CD4-positive, alpha-beta T cell (primary cell): ENCODE results near the gene PCID2. TPM values are rescaled to one million over a fixed set of nuclear protein-coding genes. Genes with fewer than 3 reads are reported as not detected.

ENCODE experiments used
- ATAC-seq: fragments of 200-7000 bp; cut with Tn5 transposase; one replicate; pipeline ENCODE4 v1.10.0; 2022; ENCODE audit warnings: mild to moderate bottlenecking; ENCODE audit not compliant: poor library complexity
- CTCF ChIA-PET: fragments of 350-600 bp; sonication (Branson Sonifier 250); formaldehyde crosslinking; loops from one replicate; lab custom pipeline; 2021; ENCODE audit warnings: antibody characterized with exemption, inconsistent platforms; lab: Charles Lee
- POLR2A ChIA-PET: fragments of 350-600 bp; sonication (Branson Sonifier 250); formaldehyde crosslinking; loops from one replicate; lab custom pipeline; 2021; ENCODE audit warnings: antibody characterized with exemption, inconsistent platforms; lab: Charles Lee
- DNase-seq, 14 experiments: peaks; one replicate each; pipeline ENCODE4 v3.0.0-alpha.2; 2013 to 2020; ENCODE audit warnings: mixed read lengths in 2 of 14
- H3K27ac ChIP-seq, 2 donors: one replicate each; pipeline versions ENCODE4 v1.5.1 to v1.7.0; 2013; ENCODE audit warnings: low read length in 2 of 2, low read depth in 1 of 2, mild to moderate bottlenecking in 1 of 2
- H3K27me3 ChIP-seq, 2 experiments: 1 replicate in 1 of 2; 2 replicates in 1 of 2; pipeline versions ENCODE4 v1.6.1 to v1.7.0; 2013; ENCODE audit warnings: low read length in 2 of 2, control low read depth in 1 of 2, mild to moderate bottlenecking in 1 of 2, moderate library complexity in 1 of 2; ENCODE audit not compliant: insufficient read depth in 2 of 2, control insufficient read depth in 1 of 2
- H3K36me3 ChIP-seq: one replicate; pipeline ENCODE4 v1.6.1; 2013; ENCODE audit warnings: low read length, control low read depth; ENCODE audit not compliant: insufficient read depth
- H3K4me1 ChIP-seq: one replicate; pipeline ENCODE4 v1.6.1; 2013; ENCODE audit warnings: low read length, control low read depth; ENCODE audit not compliant: insufficient read depth
- H3K4me3 ChIP-seq: one replicate; pipeline ENCODE4 v1.5.1; 2013; ENCODE audit warnings: mild to moderate bottlenecking, low read length, moderate library complexity
- H3K9me3 ChIP-seq, 2 experiments: 1 replicate in 1 of 2; 2 replicates in 1 of 2; pipeline versions ENCODE4 v1.6.1 to v1.7.0; 2013; ENCODE audit warnings: low read length in 2 of 2, mild to moderate bottlenecking in 2 of 2, control low read depth in 1 of 2, moderate library complexity in 1 of 2; ENCODE audit not compliant: control insufficient read depth in 1 of 2, insufficient read depth in 1 of 2
- H3K27ac Mint-ChIP-seq: one replicate; pipeline ENCODE4 v1.8.0; 2020; ENCODE audit warnings: mixed read lengths
- H3K27me3 Mint-ChIP-seq: one replicate; pipeline ENCODE4 v1.8.0; 2021; ENCODE audit warnings: mixed read lengths
- H3K36me3 Mint-ChIP-seq: one replicate; pipeline ENCODE4 v1.8.0; 2021; ENCODE audit warnings: low read depth, mixed read lengths
- H3K4me1 Mint-ChIP-seq: one replicate; pipeline ENCODE4 v1.8.0; 2021; ENCODE audit warnings: low read depth, mixed read lengths
- H3K4me3 Mint-ChIP-seq: one replicate; pipeline ENCODE4 v1.8.0; 2020; ENCODE audit warnings: mild to moderate bottlenecking, mixed read lengths
- H3K9me3 Mint-ChIP-seq: one replicate; pipeline ENCODE4 v1.8.0; 2020; ENCODE audit warnings: mixed read lengths
- CTCF ChIP-seq: fragments of 200-600 bp; IDR thresholded peaks from one replicate; pipeline ENCODE4 v1.8.0; 2022; ENCODE audit warnings: antibody characterized with exemption, mild to moderate bottlenecking
- intact Hi-C, 2 experiments: fragments of 100-400 bp; cut with DNase I in 1 of 2; cut with micrococcal nuclease in 1 of 2; formaldehyde crosslinking; loops; one replicate each; pipeline versions ENCODE4 v1.15.1 to v1.9.0; 2023 to 2025; cut with DNase I, micrococcal nuclease
- total RNA-seq, 174 experiments: library from RNA in 2 of 174; stranded (reverse) in 2 of 174; gene quantifications; one replicate each; pipeline ENCODE4 v1.2.3 and lab custom pipeline; 2021 to 2026

Gene PCID2
- total RNA-seq, 2 experiments from 2014 or later, result 33.6 to 33.7 TPM

GRCh38 chr13:113201815-113202214 lies 6.7 kb downstream of the PCID2 start:
- ChIA-PET CTCF (interaction anchor here (0.7 kb wide), 1 partner anchor 41 kb away, joined by 5 read pairs; no protein-coding TSS in a partner anchor), POLR2A (no interaction called here)
- Histone ChIP-seq H3K4me3 (no peak overlapping the region), H3K27ac (no peak overlapping the region), H3K27me3 (no peaks in the 10 kb centered on the region), H3K4me1 (peaks cover 37% of the 10 kb centered on the region), H3K36me3 (peaks cover 57% of the 10 kb centered on the region), H3K9me3 (no peaks in the 10 kb centered on the region)
- intact Hi-C loops, result loop anchor here in 1 of 2 experiments (10.0 kb wide), 1 partner anchor 293 kb away; the partner anchor contains the start of gene DCUN1D2
- no peaks in the 10 kb centered on the region for H3K27me3 Mint-ChIP-seq
- no peaks in the 10 kb centered on the region for H3K9me3 Mint-ChIP-seq
- no peak for TF ChIP-seq CTCF
- H3K4me3 Mint-ChIP-seq, result no peak overlapping the region
- DNase-seq, result no peak
- H3K27ac Mint-ChIP-seq, result no peak overlapping the region
- peaks cover 49% of the 10 kb centered on the region for H3K4me1 Mint-ChIP-seq
- no peak for ATAC-seq
- H3K36me3 Mint-ChIP-seq, result peaks cover 71% of the 10 kb centered on the region

GRCh38 chr13:113196970-113197737 lies 11.3 kb downstream of the PCID2 start:
- intact Hi-C loops, result no loop called here
- Histone ChIP-seq H3K4me3 (no peak overlapping the region), H3K9me3 (no peaks in the 10 kb centered on the region), H3K36me3 (peaks cover 77% of the 10 kb centered on the region), H3K27me3 (no peaks in the 10 kb centered on the region), H3K27ac (no peak overlapping the region), H3K4me1 (peaks cover 4% of the 10 kb centered on the region)
- Mint-ChIP-seq H3K36me3 (peaks cover 85% of the 10 kb centered on the region), H3K9me3 (no peaks in the 10 kb centered on the region), H3K4me3 (no peak overlapping the region), H3K27me3 (no peaks in the 10 kb centered on the region), H3K4me1 (peaks cover 8% of the 10 kb centered on the region), H3K27ac (no peak overlapping the region)
- ChIA-PET CTCF (no interaction called here), POLR2A (interaction anchor here (1.2 kb wide), 1 partner anchor 12 kb away, joined by 4 read pairs; the partner anchor contains the start of gene CUL4A)
- DNase-seq (no peak), ATAC-seq (no peak)
- no peak for TF ChIP-seq CTCF

DNA sequence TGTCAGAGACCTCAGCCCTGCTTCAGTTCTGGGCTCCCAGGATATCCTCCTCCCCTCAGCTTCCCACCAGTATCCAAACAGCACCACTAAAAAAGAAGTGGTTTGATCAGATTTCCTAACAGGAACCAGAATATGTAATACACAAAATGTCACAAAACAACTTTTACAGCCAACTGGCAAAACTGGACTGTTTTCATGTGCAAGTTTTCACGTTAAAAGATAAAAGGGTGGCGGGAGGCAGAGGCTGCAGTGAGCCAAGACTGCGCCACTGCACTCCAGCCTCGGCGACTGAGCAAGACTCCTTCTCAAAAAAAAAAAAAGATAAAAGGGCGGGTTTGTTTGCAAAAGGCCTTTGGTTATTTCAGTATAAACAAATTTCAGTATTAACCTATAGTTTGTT lies 13.1 kb downstream of the PCID2 start:
- Histone ChIP-seq H3K4me1 (no peaks in the 10 kb centered on the region), H3K27ac (no peak overlapping the region), H3K36me3 (peaks cover 88% of the 10 kb centered on the region), H3K9me3 (no peaks in the 10 kb centered on the region), H3K4me3 (no peak overlapping the region), H3K27me3 (no peaks in the 10 kb centered on the region)
- ATAC-seq (no peak), DNase-seq (no peak)
- H3K27me3 Mint-ChIP-seq, result no peaks in the 10 kb centered on the region
- no peak for TF ChIP-seq CTCF
- H3K27ac Mint-ChIP-seq, result no peak overlapping the region
- peaks cover 94% of the 10 kb centered on the region for H3K36me3 Mint-ChIP-seq
- no peaks in the 10 kb centered on the region for H3K4me1 Mint-ChIP-seq
- CTCF ChIA-PET, result no interaction called here
- POLR2A ChIA-PET, result interaction anchor here (0.8 kb wide), 1 partner anchor 13 kb away, joined by 3 read pairs; the partner anchor contains the start of gene PCID2
- intact Hi-C loops, result no loop called here
- no peak overlapping the region for H3K4me3 Mint-ChIP-seq
- no peaks in the 10 kb centered on the region for H3K9me3 Mint-ChIP-seq
